SK-N-SH (cell line): ENCODE data around the gene MAP1A. TPM values are rescaled to one million over a fixed set of nuclear protein-coding genes. Genes with fewer than 3 reads are reported as not detected.

ENCODE experiments used
- CTCF ChIA-PET: fragments of 300-600, 350-600 bp; formaldehyde crosslinking; extraction: SDS; loops from one replicate; lab custom pipeline; 2021; lab: Yijun Ruan, JAX
- POLR2A ChIA-PET: fragments of 350-600 bp; sonication (Branson Sonifier 250); formaldehyde crosslinking; extraction: SDS; loops from one replicate; lab custom pipeline; 2020; ENCODE audit warnings: antibody characterized with exemption, inconsistent platforms; lab: Yijun Ruan, JAX
- DNase-seq: peaks from one replicate; pipeline ENCODE4 v3.0.0; 2012
- H2AFZ ChIP-seq: fragments of 200-600 bp; sonication (generic); 2 replicates; pipeline ENCODE4 v1.8.1; 2016; ENCODE audit warnings: antibody characterized with exemption, mild to moderate bottlenecking, low read depth
- H3F3A ChIP-seq: fragments of 200-600 bp; sonication (generic); replicated peaks from 2 replicates; pipeline ENCODE3; 2016; ENCODE audit warnings: antibody characterized with exemption, mild to moderate bottlenecking; ENCODE audit not compliant: insufficient read depth
- H3K27ac ChIP-seq, 2 experiments: fragments of 200-500 bp in 1 of 2; fragments of 200-600 bp in 1 of 2; sonication (Bioruptor generic) in 1 of 2; sonication (generic), shearing (Covaris generic) in 1 of 2; 2 replicates each; pipeline versions ENCODE4 v1.5.1 to v1.6.1; 2014 to 2016; ENCODE audit warnings: low read depth in 2 of 2, inconsistent platforms in 1 of 2, low read length in 1 of 2, mild to moderate bottlenecking in 1 of 2, mixed read lengths in 1 of 2
- H3K27me3 ChIP-seq: fragments of 200-600 bp; sonication (generic), shearing (Covaris generic); 2 replicates; pipeline ENCODE4 v1.6.1; 2016; ENCODE audit warnings: mixed run types; ENCODE audit not compliant: insufficient read depth
- H3K36me3 ChIP-seq, 2 experiments: fragments of 200-500 bp in 1 of 2; fragments of 200-600 bp in 1 of 2; sonication (Bioruptor generic) in 1 of 2; sonication (generic) in 1 of 2; replicated peaks in 1 of 2; 2 replicates each; pipeline versions ENCODE3 to v1.5.1; 2014 to 2016; ENCODE audit warnings: low read length in 1 of 2, mild to moderate bottlenecking in 1 of 2; ENCODE audit not compliant: insufficient read depth in 2 of 2, control insufficient read depth in 1 of 2
- H3K4me1 ChIP-seq, 2 experiments: fragments of 200-500 bp in 1 of 2; fragments of 200-600 bp in 1 of 2; sonication (Bioruptor generic) in 1 of 2; sonication (generic), shearing (Covaris generic) in 1 of 2; 2 replicates each; pipeline versions ENCODE4 v1.5.1 to v1.6.1; 2014 to 2016; ENCODE audit warnings: low read depth in 1 of 2, low read length in 1 of 2, mixed run types in 1 of 2; ENCODE audit not compliant: insufficient read depth in 2 of 2, control insufficient read depth in 1 of 2
- H3K4me2 ChIP-seq: fragments of 200-600 bp; sonication (generic), shearing (Covaris generic); 2 replicates; pipeline ENCODE4 v1.6.1; 2017; ENCODE audit warnings: mixed run types
- H3K4me3 ChIP-seq, 2 experiments: fragments of 200-500 bp in 1 of 2; fragments of 200-600 bp in 1 of 2; sonication (Bioruptor generic) in 1 of 2; sonication (generic), shearing (Covaris generic) in 1 of 2; 2 replicates each; pipeline versions ENCODE4 v1.5.1 to v1.8.1; 2014 to 2016; ENCODE audit warnings: low read depth in 2 of 2, inconsistent platforms in 1 of 2, low read length in 1 of 2, mild to moderate bottlenecking in 1 of 2, mixed read lengths in 1 of 2, moderate library complexity in 1 of 2
- H3K79me2 ChIP-seq: fragments of 200-600 bp; sonication (generic); 2 replicates; pipeline ENCODE4 v1.8.1; 2017; ENCODE audit warnings: mild to moderate bottlenecking; ENCODE audit not compliant: insufficient read depth
- H3K9ac ChIP-seq: fragments of 200-600 bp; sonication (generic); 2 replicates; pipeline ENCODE4 v1.6.1; 2017; ENCODE audit warnings: mixed run types
- H3K9me2 ChIP-seq: fragments of 200-600 bp; sonication (generic); 2 replicates; pipeline ENCODE4 v1.6.1; 2017; ENCODE audit warnings: mixed run types
- H3K9me3 ChIP-seq: fragments of 200-600 bp; sonication (generic); 2 replicates; pipeline ENCODE4 v1.6.1; 2017; ENCODE audit warnings: mixed run types, mild to moderate bottlenecking, moderate library complexity
- H4K20me1 ChIP-seq: fragments of 200-600 bp; sonication (generic); 2 replicates; pipeline ENCODE4 v1.6.1; 2017; ENCODE audit warnings: mild to moderate bottlenecking, mixed run types; ENCODE audit not compliant: insufficient read depth
- CHD2 ChIP-seq: fragments of 150-350 bp; IDR thresholded peaks from 2 replicates; pipeline ENCODE4 v1.6.1; 2018; ENCODE audit warnings: low read length; ENCODE audit not compliant: partially characterized antibody
- FOXJ3 ChIP-seq: sonication (generic); formaldehyde crosslinking; IDR thresholded peaks from 2 replicates; pipeline ENCODE4 v1.5.1; 2020; ENCODE audit warnings: mild to moderate bottlenecking, missing genetic modification reagents
- FOXM1 ChIP-seq: IDR thresholded peaks from 2 replicates; pipeline ENCODE4 v1.4.0; 2012; ENCODE audit warnings: low read depth, mild to moderate bottlenecking
- MXI1 ChIP-seq: IDR thresholded peaks from 2 replicates; pipeline ENCODE4 v1.6.1; 2012; ENCODE audit warnings: mild to moderate bottlenecking, low read depth, low read length, improper control_type of control experiment
- NFIC ChIP-seq: IDR thresholded peaks from 2 replicates; pipeline ENCODE4 v1.4.0; 2012; ENCODE audit warnings: borderline replicate concordance
- NRF1 ChIP-seq: IDR thresholded peaks from 2 replicates; pipeline ENCODE4 v1.6.1; 2012; ENCODE audit warnings: low read depth, mild to moderate bottlenecking, low read length
- SIN3A ChIP-seq: IDR thresholded peaks from 2 replicates; pipeline ENCODE4 v1.6.1; 2012; ENCODE audit warnings: low read depth, mild to moderate bottlenecking, low read length, moderate library complexity, borderline replicate concordance
- SMC3 ChIP-seq: IDR thresholded peaks from 2 replicates; pipeline ENCODE4 v1.6.1; 2012; ENCODE audit warnings: low read depth, low read length, improper control_type of control experiment
- TAF1 ChIP-seq: IDR thresholded peaks from 2 replicates; pipeline ENCODE4 v1.6.1; 2012; ENCODE audit warnings: low read depth, mild to moderate bottlenecking, low read length, moderate library complexity, borderline replicate concordance
- TCF12 ChIP-seq: IDR thresholded peaks from 2 replicates; pipeline ENCODE4 v1.4.0; 2012
- TEAD4 ChIP-seq: IDR thresholded peaks from 2 replicates; pipeline ENCODE4 v1.4.0; 2012; ENCODE audit warnings: mild to moderate bottlenecking, borderline replicate concordance; ENCODE audit not compliant: insufficient read depth
- WGBS: methylation state at CpG from one replicate; pipeline ENCODE4 v1.1.6; 2017; ENCODE audit warnings: low lambda C conversion rate; 5-methylcytosine and 5-hydroxymethylcytosine counted together
- polyA plus RNA-seq, 3 experiments: library from polyadenylated mRNA; depleted of rRNA; stranded (reverse); fragments of >200 nt; gene quantifications; 2 replicates each; pipeline ENCODE4 v1.2.3, GENCODE V29; 2012
- TF ChIP-seq, protein P1 (sequence below): IDR thresholded peaks from 2 replicates; pipeline ENCODE4 v1.4.0; 2012; ENCODE audit warnings: low read depth, borderline replicate concordance
- TF ChIP-seq, protein P2 (sequence below): IDR thresholded peaks from 2 replicates; pipeline ENCODE4; 2012

MAP1A gene
- polyA plus RNA-seq, 1 of the 3 experiments (the other 2 are of a cell fraction): 6.0 TPM

DNA sequence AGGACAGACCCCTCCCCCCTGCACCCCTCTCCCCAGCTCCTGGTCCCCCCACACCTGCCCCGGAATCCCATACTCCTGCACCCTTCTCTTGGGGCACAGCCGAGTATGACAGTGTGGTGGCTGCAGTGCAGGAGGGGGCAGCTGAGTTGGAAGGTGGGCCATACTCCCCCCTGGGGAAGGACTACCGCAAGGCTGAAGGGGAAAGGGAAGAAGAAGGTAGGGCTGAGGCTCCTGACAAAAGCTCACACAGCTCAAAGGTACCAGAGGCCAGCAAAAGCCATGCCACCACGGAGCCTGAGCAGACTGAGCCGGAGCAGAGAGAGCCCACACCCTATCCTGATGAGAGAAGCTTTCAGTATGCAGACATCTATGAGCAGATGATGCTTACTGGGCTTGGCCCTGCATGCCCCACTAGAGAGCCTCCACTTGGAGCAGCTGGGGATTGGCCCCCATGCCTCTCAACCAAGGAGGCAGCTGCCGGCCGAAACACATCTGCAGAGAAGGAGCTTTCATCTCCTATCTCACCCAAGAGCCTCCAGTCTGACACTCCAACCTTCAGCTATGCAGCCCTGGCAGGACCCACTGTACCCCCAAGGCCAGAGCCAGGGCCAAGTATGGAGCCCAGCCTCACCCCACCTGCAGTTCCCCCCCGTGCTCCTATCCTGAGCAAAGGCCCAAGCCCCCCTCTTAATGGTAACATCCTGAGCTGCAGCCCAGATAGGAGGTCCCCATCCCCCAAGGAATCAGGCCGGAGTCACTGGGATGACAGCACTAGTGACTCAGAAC, 9.8 kb downstream of the MAP1A start:
- Histone ChIP-seq H3K36me3 (peaks cover 3 to 34% of the 10 kb centered on the region in 2 experiments), H4K20me1 (no peaks in the 10 kb centered on the region), H3K4me2 (no peak overlapping the region), H3K4me3 (no peak overlapping the region), H3K9me3 (no peaks in the 10 kb centered on the region), H2AFZ (no peak overlapping the region), H3K79me2 (no peaks in the 10 kb centered on the region), H3K9me2 (no peaks in the 10 kb centered on the region), H3K9ac (no peak overlapping the region), H3K4me1 (no peaks in the 10 kb centered on the region), H3K27ac (no peak overlapping the region), H3K27me3 (no peaks in the 10 kb centered on the region), H3F3A (no peaks in the 10 kb centered on the region)
- ChIA-PET CTCF (interaction anchor here (1.3 to 2.1 kb wide), 2 partner anchors 9 to 13 kb away, joined by 5 to 9 read pairs; no protein-coding TSS in a partner anchor), POLR2A (interaction anchor here (1.4 kb wide), 1 partner anchor 16 kb away, joined by 4 read pairs; no protein-coding TSS in a partner anchor)
- WGBS: 80% methylated on average over 6 of the region's 9 CpGs
- DNase-seq: no peak
- no peak for TF ChIP-seq TEAD4
- TF ChIP-seq FOXJ3 (CRISPR knock-in tag): no peak
- no peak for TF ChIP-seq TAF1
- no peak for TF ChIP-seq NFIC
- TF ChIP-seq FOXM1: no peak
- TF ChIP-seq, protein P1, sequence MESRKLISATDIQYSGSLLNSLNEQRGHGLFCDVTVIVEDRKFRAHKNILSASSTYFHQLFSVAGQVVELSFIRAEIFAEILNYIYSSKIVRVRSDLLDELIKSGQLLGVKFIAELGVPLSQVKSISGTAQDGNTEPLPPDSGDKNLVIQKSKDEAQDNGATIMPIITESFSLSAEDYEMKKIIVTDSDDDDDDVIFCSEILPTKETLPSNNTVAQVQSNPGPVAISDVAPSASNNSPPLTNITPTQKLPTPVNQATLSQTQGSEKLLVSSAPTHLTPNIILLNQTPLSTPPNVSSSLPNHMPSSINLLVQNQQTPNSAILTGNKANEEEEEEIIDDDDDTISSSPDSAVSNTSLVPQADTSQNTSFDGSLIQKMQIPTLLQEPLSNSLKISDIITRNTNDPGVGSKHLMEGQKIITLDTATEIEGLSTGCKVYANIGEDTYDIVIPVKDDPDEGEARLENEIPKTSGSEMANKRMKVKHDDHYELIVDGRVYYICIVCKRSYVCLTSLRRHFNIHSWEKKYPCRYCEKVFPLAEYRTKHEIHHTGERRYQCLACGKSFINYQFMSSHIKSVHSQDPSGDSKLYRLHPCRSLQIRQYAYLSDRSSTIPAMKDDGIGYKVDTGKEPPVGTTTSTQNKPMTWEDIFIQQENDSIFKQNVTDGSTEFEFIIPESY: no peak
- TF ChIP-seq, protein P2, sequence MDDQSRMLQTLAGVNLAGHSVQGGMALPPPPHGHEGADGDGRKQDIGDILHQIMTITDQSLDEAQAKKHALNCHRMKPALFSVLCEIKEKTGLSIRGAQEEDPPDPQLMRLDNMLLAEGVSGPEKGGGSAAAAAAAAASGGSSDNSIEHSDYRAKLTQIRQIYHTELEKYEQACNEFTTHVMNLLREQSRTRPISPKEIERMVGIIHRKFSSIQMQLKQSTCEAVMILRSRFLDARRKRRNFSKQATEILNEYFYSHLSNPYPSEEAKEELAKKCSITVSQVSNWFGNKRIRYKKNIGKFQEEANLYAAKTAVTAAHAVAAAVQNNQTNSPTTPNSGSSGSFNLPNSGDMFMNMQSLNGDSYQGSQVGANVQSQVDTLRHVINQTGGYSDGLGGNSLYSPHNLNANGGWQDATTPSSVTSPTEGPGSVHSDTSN: no peak
- no peak for TF ChIP-seq NRF1
- TF ChIP-seq MXI1: no peak
- no peak for TF ChIP-seq TCF12
- no peak for TF ChIP-seq CHD2
- TF ChIP-seq SMC3: no peak
- TF ChIP-seq SIN3A: no peak
